ENCODE results near the gene SNX13.

The SNX13 gene

DNA sequence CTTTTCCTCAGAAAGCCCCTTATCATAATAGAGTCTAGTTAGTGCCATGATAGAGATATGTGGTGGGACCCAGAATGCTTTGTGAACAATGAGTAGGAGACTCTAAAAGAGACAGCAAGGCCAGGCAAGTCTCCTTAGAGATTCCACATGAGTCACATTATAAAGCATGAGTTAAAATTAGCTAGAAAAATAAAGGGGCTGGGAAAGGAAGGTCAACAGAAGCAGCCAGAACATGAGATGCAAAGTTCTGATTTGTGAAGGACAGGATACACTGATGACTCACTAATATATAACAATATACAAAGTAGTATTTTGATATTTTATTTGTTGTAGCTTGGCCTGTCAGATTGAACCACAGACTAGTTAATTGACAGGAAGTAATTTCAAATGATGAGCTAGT lies 25.3 kb upstream of the SNX13 start:
- DNase-seq: no peak
- Histone ChIP-seq H3K36me3 (replicated peaks; ENCODE audit: insufficient read depth, low read length) (no peaks in the 10 kb centered on the region), H3K9ac (ENCODE audit: low read length) (no peak overlapping the region), H3K9me3 (replicated peaks; ENCODE audit: insufficient read depth, low read length) (no peaks in the 10 kb centered on the region), H3K9me2 (replicated peaks; ENCODE audit: insufficient read depth, low read length) (no peaks in the 10 kb centered on the region), H3K27ac (ENCODE audit: low read length) (no peak overlapping the region), H3K79me2 (ENCODE audit: low read length) (no peaks in the 10 kb centered on the region), H4K20me1 (ENCODE audit: insufficient read depth, low read length) (no peaks in the 10 kb centered on the region), H3K27me3 (replicated peaks; ENCODE audit: insufficient read depth, low read length) (no peaks in the 10 kb centered on the region), H2AFZ (ENCODE audit: low read length) (no peak overlapping the region), H3K4me3 (ENCODE audit: low read length) (no peak overlapping the region), H3K4me1 (ENCODE audit: low read length) (no peaks in the 10 kb centered on the region), H3K4me2 (ENCODE audit: low read depth, low read length) (no peak overlapping the region), H3F3A (ENCODE audit: insufficient read depth, low read length) (no peaks in the 10 kb centered on the region)
- TF ChIP-seq EZH2phosphoT487 (IDR thresholded peaks at IDR 0.05; ENCODE audit: low read length): no peak
- no peak for TF ChIP-seq EZH2 (optimal IDR thresholded peaks at IDR 0.05; ENCODE audit: low read depth, low read length)
- TF ChIP-seq, protein P1, sequence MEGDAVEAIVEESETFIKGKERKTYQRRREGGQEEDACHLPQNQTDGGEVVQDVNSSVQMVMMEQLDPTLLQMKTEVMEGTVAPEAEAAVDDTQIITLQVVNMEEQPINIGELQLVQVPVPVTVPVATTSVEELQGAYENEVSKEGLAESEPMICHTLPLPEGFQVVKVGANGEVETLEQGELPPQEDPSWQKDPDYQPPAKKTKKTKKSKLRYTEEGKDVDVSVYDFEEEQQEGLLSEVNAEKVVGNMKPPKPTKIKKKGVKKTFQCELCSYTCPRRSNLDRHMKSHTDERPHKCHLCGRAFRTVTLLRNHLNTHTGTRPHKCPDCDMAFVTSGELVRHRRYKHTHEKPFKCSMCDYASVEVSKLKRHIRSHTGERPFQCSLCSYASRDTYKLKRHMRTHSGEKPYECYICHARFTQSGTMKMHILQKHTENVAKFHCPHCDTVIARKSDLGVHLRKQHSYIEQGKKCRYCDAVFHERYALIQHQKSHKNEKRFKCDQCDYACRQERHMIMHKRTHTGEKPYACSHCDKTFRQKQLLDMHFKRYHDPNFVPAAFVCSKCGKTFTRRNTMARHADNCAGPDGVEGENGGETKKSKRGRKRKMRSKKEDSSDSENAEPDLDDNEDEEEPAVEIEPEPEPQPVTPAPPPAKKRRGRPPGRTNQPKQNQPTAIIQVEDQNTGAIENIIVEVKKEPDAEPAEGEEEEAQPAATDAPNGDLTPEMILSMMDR (IDR thresholded peaks at IDR 0.05; ENCODE audit: low read length): no peak

DNA sequence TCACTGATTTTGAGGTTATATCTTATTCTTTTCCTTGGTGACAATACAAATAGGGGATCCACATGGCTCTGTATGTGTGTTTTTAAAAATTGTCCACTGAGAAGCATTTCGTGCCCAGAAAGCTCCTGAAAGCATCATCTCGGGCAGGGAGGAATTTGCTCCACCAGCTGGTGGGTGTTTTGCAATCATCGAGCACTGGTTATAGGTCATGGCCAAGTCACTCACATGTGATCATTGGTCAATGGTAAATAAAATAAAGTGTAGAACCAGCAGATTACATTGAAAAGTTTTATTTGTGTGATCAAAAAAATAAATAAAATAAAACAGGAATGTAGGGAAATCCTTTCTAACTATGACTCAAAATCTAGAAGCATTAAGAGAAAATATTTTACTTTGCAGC lies 23.0 kb upstream of the SNX13 start:
- no peak overlapping the region for H3K4me3 ChIP-seq (ENCODE audit: low read length)
- H3K4me1 ChIP-seq (ENCODE audit: low read length): no peaks in the 10 kb centered on the region
- no peaks in the 10 kb centered on the region for H3K9me3 ChIP-seq (replicated peaks; ENCODE audit: insufficient read depth, low read length)
- no peak overlapping the region for H2AFZ ChIP-seq (ENCODE audit: low read length)
- H3K27me3 ChIP-seq (replicated peaks; ENCODE audit: insufficient read depth, low read length): 0 out of 2 replicates have a peak, but pooled peaks cover 3% of the 10 kb centered on the region
- no peaks in the 10 kb centered on the region for H3K9me2 ChIP-seq (replicated peaks; ENCODE audit: insufficient read depth, low read length)
- no peak for DNase-seq
- no peak overlapping the region for H3K4me2 ChIP-seq (ENCODE audit: low read depth, low read length)
- no peaks in the 10 kb centered on the region for H3F3A ChIP-seq (ENCODE audit: insufficient read depth, low read length)
- no peak for TF ChIP-seq EZH2 (optimal IDR thresholded peaks at IDR 0.05; ENCODE audit: low read depth, low read length)
- TF ChIP-seq, protein P1 (IDR thresholded peaks at IDR 0.05; ENCODE audit: low read length): no peak
- no peak for TF ChIP-seq EZH2phosphoT487 (IDR thresholded peaks at IDR 0.05; ENCODE audit: low read length)
- H3K79me2 ChIP-seq (ENCODE audit: low read length): no peaks in the 10 kb centered on the region
- no peaks in the 10 kb centered on the region for H4K20me1 ChIP-seq (ENCODE audit: insufficient read depth, low read length)
- no peaks in the 10 kb centered on the region for H3K36me3 ChIP-seq (replicated peaks; ENCODE audit: insufficient read depth, low read length)
- H3K27ac ChIP-seq (ENCODE audit: low read length): no peak overlapping the region
- no peak overlapping the region for H3K9ac ChIP-seq (ENCODE audit: low read length)

DNA sequence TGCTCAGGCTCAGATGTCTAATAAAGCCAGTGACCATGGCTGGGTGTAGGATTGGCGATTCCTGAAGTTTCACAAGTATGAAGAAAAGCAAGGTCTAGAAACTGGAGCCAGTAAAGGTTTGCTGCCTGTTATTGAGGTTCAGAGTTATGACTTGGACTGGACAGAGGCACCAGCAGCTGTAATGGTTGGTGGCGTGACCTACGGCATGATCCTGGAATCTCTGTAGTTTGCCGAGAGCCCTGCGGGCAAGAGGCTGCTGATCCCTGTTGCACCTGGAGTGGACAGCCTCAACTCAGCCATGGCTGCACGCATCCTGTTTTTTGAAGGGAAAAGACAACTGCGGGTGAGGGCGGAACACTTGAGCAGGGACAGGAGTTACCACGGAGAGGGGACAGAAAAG lies 22.4 kb upstream of the SNX13 start:
- Histone ChIP-seq H4K20me1 (ENCODE audit: insufficient read depth, low read length) (no peaks in the 10 kb centered on the region), H3K36me3 (replicated peaks; ENCODE audit: insufficient read depth, low read length) (no peaks in the 10 kb centered on the region), H3K79me2 (ENCODE audit: low read length) (no peaks in the 10 kb centered on the region), H3F3A (ENCODE audit: insufficient read depth, low read length) (no peaks in the 10 kb centered on the region), H3K4me1 (ENCODE audit: low read length) (no peaks in the 10 kb centered on the region), H3K4me2 (ENCODE audit: low read depth, low read length) (no peak overlapping the region), H3K27ac (ENCODE audit: low read length) (no peak overlapping the region), H3K9me2 (replicated peaks; ENCODE audit: insufficient read depth, low read length) (no peaks in the 10 kb centered on the region), H2AFZ (ENCODE audit: low read length) (no peak overlapping the region), H3K4me3 (ENCODE audit: low read length) (no peak overlapping the region), H3K9ac (ENCODE audit: low read length) (no peak overlapping the region), H3K27me3 (replicated peaks; ENCODE audit: insufficient read depth, low read length) (0 out of 2 replicates have a peak, but pooled peaks cover 3% of the 10 kb centered on the region), H3K9me3 (replicated peaks; ENCODE audit: insufficient read depth, low read length) (no peaks in the 10 kb centered on the region)
- no peak for TF ChIP-seq EZH2 (optimal IDR thresholded peaks at IDR 0.05; ENCODE audit: low read depth, low read length)
- TF ChIP-seq EZH2phosphoT487 (IDR thresholded peaks at IDR 0.05; ENCODE audit: low read length): no peak
- TF ChIP-seq, protein P1 (IDR thresholded peaks at IDR 0.05; ENCODE audit: low read length): no peak
- no peak for DNase-seq
